ENCODE results near the gene ZSCAN2.

The ZSCAN2 gene

DNA sequence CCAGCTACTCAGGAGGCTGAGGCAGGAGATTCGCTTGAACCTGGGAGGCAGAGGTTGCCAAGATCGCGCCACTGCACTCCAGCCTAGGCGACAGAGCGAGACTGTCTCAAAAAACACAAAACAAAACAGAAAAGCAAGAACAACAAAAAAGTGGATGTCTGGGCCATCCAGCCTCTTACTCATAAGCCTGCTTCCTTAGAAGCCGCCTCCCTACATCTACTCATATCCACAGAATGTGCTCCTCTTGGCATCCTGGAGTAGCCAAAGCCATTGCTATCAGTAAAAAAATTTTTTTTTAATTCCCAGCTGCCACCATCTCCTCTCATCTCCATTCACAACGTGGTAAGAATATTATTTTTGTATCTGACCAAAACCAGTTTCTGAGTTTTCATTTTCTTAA lies 10.8 kb downstream of the ZSCAN2 start:
- DNase-seq (ENCODE audit: low read depth), result no peak
- no peak overlapping the region for H3K4me3 ChIP-seq (ENCODE audit: low read depth, low read length)
- TF ChIP-seq CTCF (conservative IDR thresholded peaks at IDR 0.05; ENCODE audit: low read depth, low read length), result no peak

DNA sequence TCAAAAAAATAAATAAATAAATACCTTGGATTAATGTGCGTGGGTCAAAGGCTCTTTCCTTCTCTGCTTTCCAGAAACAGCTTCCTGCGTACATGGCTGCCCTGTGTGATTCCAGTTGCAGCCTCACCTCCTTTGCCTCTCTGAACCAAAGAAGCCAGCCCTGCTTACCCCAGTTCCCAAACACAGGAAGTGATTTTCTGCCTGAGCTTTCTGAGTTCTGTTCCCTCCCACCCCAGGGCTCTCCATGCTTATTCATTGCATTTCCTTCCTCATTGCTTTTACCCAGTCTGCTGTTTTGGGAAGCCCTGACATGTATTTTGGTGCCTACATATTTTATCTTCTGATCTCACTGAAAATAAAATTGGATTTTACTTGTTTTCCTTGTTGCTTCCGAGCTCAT lies 15.4 kb downstream of the ZSCAN2 start:
- TF ChIP-seq CTCF (conservative IDR thresholded peaks at IDR 0.05; ENCODE audit: low read depth, low read length), result no peak
- no peak for DNase-seq (ENCODE audit: low read depth)
- H3K4me3 ChIP-seq (ENCODE audit: low read depth, low read length), result no peak overlapping the region

- no peak for DNase-seq (ENCODE audit: low read depth)
- no peak overlapping the region for H3K4me3 ChIP-seq (ENCODE audit: low read depth, low read length)
- no peak for TF ChIP-seq CTCF (conservative IDR thresholded peaks at IDR 0.05; ENCODE audit: low read depth, low read length)
These were observed 19.8 kb downstream of the ZSCAN2 start for GRCh38 chr15:84620626-84621025.

DNA sequence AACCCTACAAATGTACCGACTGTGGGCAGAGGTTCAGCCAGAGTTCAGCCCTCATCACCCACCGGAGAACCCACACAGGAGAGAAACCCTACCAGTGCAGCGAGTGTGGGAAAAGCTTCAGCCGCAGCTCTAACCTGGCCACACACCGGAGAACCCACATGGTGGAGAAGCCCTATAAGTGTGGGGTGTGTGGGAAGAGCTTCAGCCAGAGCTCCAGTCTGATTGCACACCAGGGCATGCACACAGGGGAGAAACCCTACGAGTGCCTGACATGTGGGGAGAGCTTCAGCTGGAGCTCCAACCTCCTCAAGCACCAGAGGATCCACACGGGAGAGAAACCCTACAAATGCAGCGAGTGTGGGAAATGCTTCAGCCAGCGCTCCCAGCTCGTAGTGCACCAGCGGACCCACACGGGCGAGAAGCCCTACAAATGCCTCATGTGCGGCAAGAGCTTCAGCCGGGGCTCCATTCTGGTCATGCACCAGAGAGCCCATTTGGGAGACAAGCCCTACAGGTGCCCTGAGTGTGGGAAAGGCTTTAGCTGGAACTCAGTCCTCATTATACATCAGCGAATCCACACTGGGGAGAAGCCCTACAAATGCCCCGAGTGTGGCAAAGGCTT lies 20.7 kb downstream of the ZSCAN2 start:
- DNase-seq (ENCODE audit: low read depth), result no peak
- no peak overlapping the region for H3K4me3 ChIP-seq (ENCODE audit: low read depth, low read length)
- no peak for TF ChIP-seq CTCF (conservative IDR thresholded peaks at IDR 0.05; ENCODE audit: low read depth, low read length)

GRCh38 chr15:84624359-84624758 lies 23.6 kb downstream of the ZSCAN2 start:
- no peak for TF ChIP-seq CTCF (conservative IDR thresholded peaks at IDR 0.05; ENCODE audit: low read depth, low read length)
- no peak for DNase-seq (ENCODE audit: low read depth)
- no peak overlapping the region for H3K4me3 ChIP-seq (ENCODE audit: low read depth, low read length)

GRCh38 chr15:84625123-84625522 lies 24.3 kb downstream of the ZSCAN2 start:
- DNase-seq (ENCODE audit: low read depth), result no peak
- no peak overlapping the region for H3K4me3 ChIP-seq (ENCODE audit: low read depth, low read length)
- no peak for TF ChIP-seq CTCF (conservative IDR thresholded peaks at IDR 0.05; ENCODE audit: low read depth, low read length)

- no peak overlapping the region for H3K4me3 ChIP-seq (ENCODE audit: low read depth, low read length)
- no peak for TF ChIP-seq CTCF (conservative IDR thresholded peaks at IDR 0.05; ENCODE audit: low read depth, low read length)
- no peak for DNase-seq (ENCODE audit: low read depth)
These were observed 28.2 kb downstream of the ZSCAN2 start for GRCh38 chr15:84629033-84629432.

Data from choroid plexus epithelial cell (primary cell).